ENCODE measurements around the gene TGIF1.

TGIF1 gene

DNA sequence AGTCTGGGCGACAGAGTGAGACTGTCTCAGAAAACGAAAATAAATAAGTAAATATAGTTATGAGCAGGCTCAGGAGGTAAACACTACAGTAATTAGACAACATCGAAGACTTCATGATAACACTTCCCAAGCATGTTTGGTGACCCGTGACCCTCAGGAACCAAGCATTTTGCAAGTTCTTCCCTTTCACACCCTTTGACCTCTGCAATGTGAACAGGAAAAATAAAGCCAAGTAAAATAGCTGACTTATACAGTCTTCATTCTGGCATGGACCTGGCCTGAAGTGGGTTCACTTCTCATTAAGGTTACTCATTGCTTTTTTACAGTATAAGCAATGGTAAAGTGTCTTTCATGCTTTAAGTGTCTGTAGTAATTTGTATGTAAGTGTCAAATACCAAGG is 15.3 kb upstream of the TGIF1 start:
- DNase-seq (ENCODE audit: low spot score), result no peak

DNA sequence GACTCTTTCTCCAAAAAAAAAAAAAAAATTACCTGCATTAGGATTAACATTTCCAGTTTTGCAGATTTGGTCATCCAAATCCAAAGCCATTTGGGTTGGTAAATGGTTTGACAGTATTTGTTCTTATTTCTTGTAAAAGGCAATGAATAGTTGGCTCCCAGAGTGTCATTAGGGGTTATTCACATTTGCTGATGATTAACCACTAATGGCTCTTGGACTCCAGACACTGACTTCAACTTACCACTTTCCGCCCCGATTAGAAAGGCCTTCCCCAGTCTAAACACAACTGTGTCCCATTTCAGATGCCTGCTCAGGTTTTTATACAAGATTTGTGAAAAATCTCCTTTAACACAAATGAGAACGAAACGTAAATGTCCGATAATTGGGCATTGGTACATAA is 9.6 kb upstream of the TGIF1 start:
- DNase-seq (ENCODE audit: low spot score), result no peak

- no peak for DNase-seq (ENCODE audit: low spot score)
These were observed 8.7 kb upstream of the TGIF1 start for GRCh38 chr18:3441290-3441689.

DNA sequence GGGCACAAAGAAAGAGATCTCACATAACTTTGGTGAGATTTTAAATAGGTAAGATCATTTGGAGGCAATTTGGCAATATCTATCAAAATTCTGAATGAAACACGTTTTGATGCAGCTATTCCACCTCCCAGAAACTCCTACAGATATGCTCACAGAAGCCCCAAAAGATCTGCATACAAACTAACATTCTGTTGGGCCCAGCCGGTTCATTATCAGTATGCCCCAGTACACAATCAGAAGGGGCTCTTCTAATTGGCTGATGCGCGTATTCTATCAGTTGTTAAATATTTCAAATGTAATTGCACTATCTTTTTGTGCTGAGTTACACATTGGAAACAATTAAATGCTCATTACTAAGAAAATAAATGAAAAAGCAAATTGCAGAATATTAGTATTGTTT is 7.1 kb upstream of the TGIF1 start:
- no peak for DNase-seq (ENCODE audit: low spot score)

DNA sequence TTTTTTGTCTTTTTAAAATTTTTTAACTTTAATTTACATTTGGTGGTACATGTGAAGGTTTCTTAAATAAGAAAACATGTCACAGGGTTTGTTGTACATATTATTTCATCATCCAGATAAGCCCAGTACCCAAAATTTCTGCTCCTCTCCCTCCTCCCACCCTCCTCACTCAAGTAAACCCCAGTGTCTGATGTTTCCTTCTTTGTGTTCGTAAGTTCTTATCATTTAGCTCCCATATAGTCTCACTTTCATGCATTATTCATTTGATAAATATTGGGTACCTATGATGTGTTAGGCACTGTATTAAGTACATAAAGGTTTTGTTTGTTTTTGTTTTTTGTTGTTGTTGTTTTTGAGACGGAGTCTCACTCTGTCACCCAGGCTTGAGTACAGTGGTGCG is 5.7 kb upstream of the TGIF1 start:
- no peak for DNase-seq (ENCODE audit: low spot score)

DNA sequence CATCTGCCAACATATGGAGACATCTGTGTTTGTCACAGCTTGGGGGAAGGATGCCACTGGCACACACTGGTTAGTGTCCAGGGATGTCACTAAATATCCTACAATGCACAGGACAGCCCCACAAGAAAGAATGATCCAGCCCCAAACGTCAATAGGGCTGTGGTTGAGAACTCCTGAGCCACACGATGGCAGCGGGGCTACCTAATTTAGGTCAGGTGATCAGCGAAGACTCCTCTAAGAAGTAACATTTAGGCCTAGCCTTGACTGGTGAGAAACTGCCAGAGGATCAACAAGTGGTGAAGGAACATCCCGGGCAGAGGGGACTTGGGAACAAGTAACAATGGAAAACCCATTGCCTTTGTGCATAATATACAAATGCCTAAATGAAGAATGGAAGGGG is 5.0 kb upstream of the TGIF1 start:
- DNase-seq (ENCODE audit: low spot score), result no peak

DNA sequence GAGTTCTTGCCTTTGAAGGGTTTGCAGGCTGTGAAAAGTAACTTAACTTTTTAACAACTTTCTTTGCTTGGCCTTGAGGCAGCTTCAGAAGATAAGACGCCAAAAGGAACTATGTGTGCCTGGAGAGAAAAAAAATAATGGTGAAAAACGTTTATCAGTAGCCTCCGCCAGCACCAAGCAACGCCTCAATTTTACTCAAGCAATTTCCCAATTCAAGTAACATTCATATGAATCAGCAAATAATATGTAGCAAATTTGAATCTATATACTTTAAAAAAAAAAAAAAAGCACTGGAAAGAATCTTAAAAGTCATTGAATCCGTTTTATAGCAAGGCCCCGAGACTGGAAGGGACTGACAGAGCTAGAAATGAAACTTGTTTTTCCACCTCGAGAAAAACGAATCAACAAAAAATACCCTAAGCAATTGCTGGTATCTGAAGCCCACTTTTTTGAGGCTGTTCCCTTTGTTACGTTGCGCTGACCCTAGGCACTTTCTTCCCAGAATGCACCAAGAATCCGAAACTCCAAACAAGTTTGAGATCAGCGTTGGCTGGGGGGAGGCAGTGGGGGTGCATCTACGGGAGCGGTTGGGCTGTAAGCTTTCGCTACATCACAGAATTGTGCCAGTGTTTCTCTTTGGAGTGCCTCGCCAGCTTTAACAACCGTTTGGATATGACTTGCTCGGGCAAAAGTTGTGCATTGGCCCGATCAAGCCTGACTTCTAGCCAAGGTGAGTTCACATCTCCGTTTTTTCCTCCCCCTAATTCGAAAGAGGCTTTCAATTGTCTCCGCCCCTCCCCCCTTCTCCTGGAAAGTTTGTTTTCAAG is 2.7 kb upstream of the TGIF1 start:
- DNase-seq (ENCODE audit: low spot score), result no peak

- DNase-seq (ENCODE audit: low spot score), result peak; percentile 86
These were observed 1.8 kb upstream of the TGIF1 start for GRCh38 chr18:3447895-3448837.

DNA sequence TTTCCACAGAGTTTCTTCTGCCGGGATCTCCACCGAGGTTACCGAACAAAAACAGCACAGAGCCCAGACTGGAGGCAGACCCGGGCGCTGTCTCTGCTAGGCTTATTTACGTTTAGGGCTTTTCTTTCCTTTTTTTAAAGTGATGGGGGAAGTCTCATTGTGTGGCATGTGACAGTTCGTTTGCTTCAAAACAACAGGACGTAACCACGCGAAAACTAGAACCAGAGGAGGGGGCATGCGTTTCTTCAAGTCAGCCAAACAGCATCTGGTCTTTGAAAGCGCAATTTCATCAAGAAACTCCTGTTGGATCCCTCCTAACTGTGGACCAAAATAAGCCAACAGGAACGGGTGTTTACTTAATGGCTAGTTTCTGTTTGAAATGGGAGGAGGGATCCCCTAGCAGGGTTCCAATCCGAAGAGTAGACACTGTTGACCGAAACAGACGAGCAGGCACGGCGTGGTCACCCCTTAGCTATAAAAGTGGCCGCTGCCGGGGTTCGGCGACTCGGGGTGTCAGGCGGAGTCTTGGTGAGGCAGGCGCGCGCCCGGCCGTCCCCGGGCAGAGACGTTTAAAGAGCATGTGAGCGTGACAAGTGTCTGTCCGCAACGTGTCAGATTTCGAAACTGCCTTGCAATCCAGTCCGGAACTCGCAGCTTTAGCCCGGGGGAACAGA is 997 bp upstream of the TGIF1 start:
- peak; percentile 40 for DNase-seq (ENCODE audit: low spot score)

DNA sequence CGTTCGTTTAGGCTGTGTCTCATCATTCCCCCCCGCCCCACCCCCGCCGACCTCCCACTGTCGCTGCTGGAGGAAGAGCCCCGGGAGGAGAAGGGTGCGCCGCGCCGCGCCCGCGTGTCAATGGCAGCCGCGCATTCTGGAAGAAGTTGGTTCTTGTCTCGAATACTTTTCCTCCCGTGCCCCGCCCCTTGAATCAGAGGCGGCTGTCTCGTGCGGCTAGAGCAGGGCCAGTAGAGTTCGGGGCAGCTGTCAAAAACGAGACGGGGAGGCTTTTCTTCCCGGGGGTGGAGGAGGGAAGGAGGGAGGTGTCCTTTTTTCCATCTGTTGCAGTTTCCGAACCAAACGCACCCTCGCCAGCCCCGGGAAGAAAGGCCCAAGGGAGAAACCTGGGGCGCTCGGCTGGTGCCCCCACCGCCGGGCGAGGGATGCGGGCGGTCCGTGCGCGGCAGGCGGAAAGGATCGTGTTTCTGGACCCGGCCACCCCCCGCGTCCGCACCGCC is 410 bp upstream of the TGIF1 start:
- DNase-seq (ENCODE audit: low spot score), result peak; percentile 79

DNA sequence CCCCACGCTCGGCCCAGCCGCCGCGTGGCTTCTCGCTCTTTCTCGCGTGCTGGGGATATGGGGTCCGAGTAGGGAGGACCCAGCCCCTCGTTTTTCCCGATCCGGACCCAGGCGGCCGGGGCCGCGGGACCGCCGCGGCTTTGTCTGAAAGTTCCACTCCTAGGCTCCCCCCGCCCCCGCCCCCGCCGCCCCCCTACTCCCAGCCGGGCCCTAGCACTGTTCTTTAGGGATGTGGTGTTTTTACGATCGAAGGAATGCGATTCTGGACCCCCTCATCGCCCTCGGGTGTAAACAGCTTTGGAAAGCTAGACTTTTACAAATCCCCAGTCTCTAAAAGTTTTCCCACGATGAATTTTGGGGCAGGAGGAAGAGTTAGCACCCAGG is 819 bp downstream of the TGIF1 start:
- DNase-seq (ENCODE audit: low spot score), result no peak

GRCh38 chr18:3451183-3451988 is 1.4 kb downstream of the TGIF1 start:
- DNase-seq (ENCODE audit: low spot score), result peak; percentile 91

DNA sequence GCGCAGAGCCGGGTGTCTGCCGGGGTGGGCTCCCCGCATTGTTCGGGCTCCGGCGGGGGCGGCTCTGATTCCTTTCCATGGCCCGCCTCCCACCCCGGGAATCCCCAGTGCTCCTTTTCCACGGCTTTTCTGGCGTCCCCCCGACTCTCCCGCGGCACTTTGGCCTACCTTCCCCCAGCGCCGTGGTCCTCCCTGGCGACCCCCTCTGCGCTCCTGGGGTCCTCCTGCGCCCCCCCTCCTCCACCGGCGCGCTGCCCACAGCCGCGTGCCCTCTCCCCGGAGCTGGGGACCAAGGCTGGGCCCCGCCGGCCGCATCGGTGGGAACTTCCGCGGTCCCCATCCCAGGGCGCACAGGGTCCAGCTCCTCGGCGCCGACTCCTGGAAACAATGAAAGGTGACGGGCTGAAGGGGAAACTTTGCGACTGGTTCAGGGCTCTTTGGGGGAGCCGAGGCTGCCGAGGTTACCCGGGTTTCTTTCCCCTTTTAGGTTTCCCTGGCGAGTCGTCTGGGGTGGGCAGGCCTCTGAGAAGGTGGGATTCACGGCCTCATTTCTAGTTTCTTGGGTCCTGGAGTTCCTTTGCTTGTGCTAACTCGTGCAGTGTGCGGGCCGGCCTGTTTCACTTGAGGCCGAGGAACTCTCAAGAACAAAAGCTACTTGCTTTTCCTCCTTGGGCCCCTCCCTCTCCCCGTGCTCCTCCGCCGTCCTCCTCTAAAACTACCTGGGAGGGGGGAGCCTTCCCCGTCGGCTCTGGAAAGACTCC is 2.2 kb downstream of the TGIF1 start:
- DNase-seq (ENCODE audit: low spot score), result no peak

DNA sequence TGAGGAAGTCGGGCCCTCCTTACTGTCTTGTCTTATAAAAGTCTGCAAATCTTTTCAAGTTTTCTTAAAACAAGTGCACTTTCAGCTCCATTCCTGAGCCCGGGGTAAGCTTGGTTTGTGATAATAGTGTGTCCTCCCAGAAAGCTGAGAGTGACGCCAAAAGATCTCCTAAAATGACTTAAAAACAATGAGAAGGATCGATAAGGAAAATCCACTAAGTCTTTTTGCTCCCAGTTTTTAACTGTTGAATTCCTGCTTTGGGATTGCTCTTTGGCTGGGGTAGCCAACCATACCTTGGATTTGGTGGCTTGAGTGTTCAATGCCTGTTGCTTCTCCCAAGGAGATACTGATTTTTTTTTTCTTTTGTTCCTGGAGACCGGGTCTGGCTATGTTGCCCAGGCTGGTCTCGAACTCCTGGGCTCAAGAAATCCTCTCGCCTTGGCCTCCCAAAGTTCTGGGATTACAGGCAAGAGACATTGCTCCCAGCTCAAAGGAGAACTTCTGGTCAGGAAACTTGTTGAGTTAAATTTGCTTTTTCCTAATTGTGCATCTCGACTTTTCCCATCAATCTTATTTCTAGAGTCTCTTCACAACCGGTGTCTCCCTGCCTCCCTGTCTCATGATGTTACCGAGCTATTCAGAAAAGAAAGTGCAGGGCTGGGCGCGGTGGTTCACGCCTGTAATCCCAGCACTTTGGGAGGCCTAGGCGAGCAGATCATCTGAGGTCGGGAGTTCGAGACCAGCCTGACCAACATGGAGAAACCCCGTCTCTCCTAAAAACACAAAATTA is 3.0 kb downstream of the TGIF1 start:
- no peak for DNase-seq (ENCODE audit: low spot score)

DNA sequence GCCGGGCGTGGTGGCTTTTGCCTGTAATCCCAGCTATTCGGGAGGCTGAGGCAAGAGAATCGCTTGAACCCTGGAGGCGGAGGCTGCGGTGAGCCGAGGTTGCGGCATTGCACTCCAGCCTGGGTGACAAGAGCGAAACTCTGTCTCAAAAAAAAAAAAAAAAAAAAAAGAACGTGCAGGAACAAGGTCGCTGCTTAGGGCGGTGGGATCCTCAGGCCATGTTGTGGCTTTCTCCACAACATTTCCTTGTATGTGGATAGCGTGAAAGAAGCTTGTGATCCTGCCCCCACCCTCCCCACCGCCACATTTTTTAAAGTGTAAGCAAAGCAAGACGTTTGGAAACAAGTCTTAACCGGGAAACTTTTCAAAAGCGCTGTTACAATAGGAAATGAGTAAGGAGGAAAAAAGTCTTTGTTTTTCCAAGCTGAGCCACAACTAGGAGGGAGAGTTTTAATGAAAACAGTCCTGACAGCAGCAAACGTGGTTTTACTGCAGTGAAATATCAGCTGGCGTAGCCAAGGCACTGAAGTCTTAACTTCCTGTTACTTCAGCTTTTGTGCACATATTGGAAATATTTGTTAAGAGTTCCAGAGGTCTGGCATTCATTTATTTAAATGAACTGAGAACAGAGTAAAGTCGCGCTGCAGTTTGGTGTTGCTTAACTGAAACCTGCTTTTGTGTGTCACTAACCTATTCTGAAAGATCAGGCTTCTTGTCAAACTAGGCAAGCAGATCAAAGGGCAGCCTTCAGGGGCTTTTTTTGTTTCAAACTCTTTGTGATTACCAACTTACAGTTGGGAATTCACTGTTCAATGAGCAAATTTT is 3.8 kb downstream of the TGIF1 start:
- DNase-seq (ENCODE audit: low spot score), result peak; percentile 62

- DNase-seq (ENCODE audit: low spot score), result no peak
These were observed 4.6 kb downstream of the TGIF1 start for GRCh38 chr18:3454365-3455089.

GRCh38 chr18:3455090-3455635 is 5.2 kb downstream of the TGIF1 start:
- no peak for DNase-seq (ENCODE audit: low spot score)

Data from hepatic stellate cell (primary cell).